Ectodermal cell (in vitro differentiated cells): ENCODE measurements around the gene ORAI3.

Experiments used
- H3K27ac ChIP-seq: 2 replicates; pipeline ENCODE4 v1.7.0; 2013; ENCODE audit warnings: mild to moderate bottlenecking, low read depth, low read length; ENCODE audit not compliant: insufficient read depth, poor library complexity, severe bottlenecking
- H3K27me3 ChIP-seq: 2 replicates; pipeline ENCODE4 v1.7.0; 2013; ENCODE audit warnings: mild to moderate bottlenecking, low read length; ENCODE audit not compliant: insufficient read depth, control insufficient read depth, poor library complexity, severe bottlenecking
- H3K36me3 ChIP-seq: one replicate; pipeline ENCODE4 v1.7.0; 2013; ENCODE audit warnings: low read length; ENCODE audit not compliant: control insufficient read depth, insufficient read depth
- H3K4me1 ChIP-seq: one replicate; pipeline ENCODE4 v1.7.0; 2013; ENCODE audit warnings: low read length; ENCODE audit not compliant: control insufficient read depth, insufficient read depth
- H3K4me3 ChIP-seq: 2 replicates; pipeline ENCODE4 v1.7.0; 2013; ENCODE audit warnings: low read depth, low read length, control low read depth; ENCODE audit not compliant: insufficient read depth
- H3K9me3 ChIP-seq: 2 replicates; pipeline ENCODE4 v1.7.0; 2013; ENCODE audit warnings: mild to moderate bottlenecking, low read length, moderate library complexity; ENCODE audit not compliant: control insufficient read depth
- WGBS, 2 experiments: methylation state at CpG; one replicate each; pipeline ENCODE4 v1.1.7; 2013; ENCODE audit warnings: missing lambda C conversion rate in 2 of 2; 5-methylcytosine and 5-hydroxymethylcytosine counted together

The ORAI3 gene

GRCh38 chr16:30992276-30992780, 43.5 kb downstream of the ORAI3 start:
- whole genome bisulfite sequencing, 2 experiments = 94 to 95% methylated on average over 20 to 21 of the region's 21 CpGs
- no peaks in the 10 kb centered on the region for H3K36me3 ChIP-seq
- no peak overlapping the region for H3K4me3 ChIP-seq
- peaks cover 16% of the 10 kb centered on the region for H3K27me3 ChIP-seq
- no peaks in the 10 kb centered on the region for H3K9me3 ChIP-seq
- no peak overlapping the region for H3K27ac ChIP-seq
- H3K4me1 ChIP-seq = peaks cover 8% of the 10 kb centered on the region

GRCh38 chr16:30992931-30993816, 44.3 kb downstream of the ORAI3 start:
- Histone ChIP-seq H3K27ac (no peak overlapping the region), H3K4me1 (peaks cover 8% of the 10 kb centered on the region), H3K4me3 (no peak overlapping the region), H3K36me3 (no peaks in the 10 kb centered on the region), H3K27me3 (peaks cover 24% of the 10 kb centered on the region), H3K9me3 (no peaks in the 10 kb centered on the region)
- 92 to 94% methylated on average over 29 of the region's 29 CpGs for WGBS, 2 experiments

- 84 to 85% methylated on average over 11 of the region's 11 CpGs for WGBS, 2 experiments
- H3K36me3 ChIP-seq = no peaks in the 10 kb centered on the region
- no peaks in the 10 kb centered on the region for H3K9me3 ChIP-seq
- no peak overlapping the region for H3K4me3 ChIP-seq
- H3K4me1 ChIP-seq = peaks cover 8% of the 10 kb centered on the region
- H3K27ac ChIP-seq = no peak overlapping the region
- H3K27me3 ChIP-seq = peaks cover 31% of the 10 kb centered on the region
Observed at GRCh38 chr16:30995927-30996323, 47.1 kb downstream of the ORAI3 start.

GRCh38 chr16:30996324-30996984, 47.6 kb downstream of the ORAI3 start:
- H3K9me3 ChIP-seq = no peaks in the 10 kb centered on the region
- peaks cover 31% of the 10 kb centered on the region for H3K27me3 ChIP-seq
- H3K36me3 ChIP-seq = no peaks in the 10 kb centered on the region
- H3K27ac ChIP-seq = no peak overlapping the region
- H3K4me3 ChIP-seq = peak overlapping the region; percentile 37
- WGBS, 2 experiments = 27 to 29% methylated on average over 23 of the region's 23 CpGs
- H3K4me1 ChIP-seq = peaks cover 8% of the 10 kb centered on the region

- Histone ChIP-seq H3K36me3 (no peaks in the 10 kb centered on the region), H3K4me3 (peak overlapping the region; percentile 37), H3K9me3 (no peaks in the 10 kb centered on the region), H3K27me3 (peaks cover 31% of the 10 kb centered on the region), H3K4me1 (peaks cover 8% of the 10 kb centered on the region), H3K27ac (no peak overlapping the region)
- 1 to 2% methylated on average over 60 of the region's 60 CpGs for WGBS, 2 experiments
Observed at GRCh38 chr16:30996985-30997724, 48.3 kb downstream of the ORAI3 start.

GRCh38 chr16:30997725-30998711, 49.1 kb downstream of the ORAI3 start:
- 51 to 55% methylated on average over 21 of the region's 21 CpGs for WGBS, 2 experiments
- H3K9me3 ChIP-seq = no peaks in the 10 kb centered on the region
- H3K4me1 ChIP-seq = peaks cover 8% of the 10 kb centered on the region
- H3K36me3 ChIP-seq = no peaks in the 10 kb centered on the region
- peaks cover 31% of the 10 kb centered on the region for H3K27me3 ChIP-seq
- no peak overlapping the region for H3K27ac ChIP-seq
- H3K4me3 ChIP-seq = peak overlapping the region; percentile 37

GRCh38 chr16:30998852-30999761, 50.2 kb downstream of the ORAI3 start:
- H3K4me1 ChIP-seq = peaks cover 8% of the 10 kb centered on the region
- H3K27ac ChIP-seq = no peak overlapping the region
- peaks cover 31% of the 10 kb centered on the region for H3K27me3 ChIP-seq
- H3K9me3 ChIP-seq = no peaks in the 10 kb centered on the region
- H3K4me3 ChIP-seq = no peak overlapping the region
- WGBS, 2 experiments = 87 to 92% methylated on average over 6 of the region's 6 CpGs
- no peaks in the 10 kb centered on the region for H3K36me3 ChIP-seq

- WGBS, 2 experiments = 91 to 93% methylated on average over 19 of the region's 19 CpGs
- Histone ChIP-seq H3K4me1 (peaks cover 8% of the 10 kb centered on the region), H3K9me3 (no peaks in the 10 kb centered on the region), H3K27me3 (peaks cover 30% of the 10 kb centered on the region), H3K36me3 (no peaks in the 10 kb centered on the region), H3K27ac (no peak overlapping the region), H3K4me3 (no peak overlapping the region)
Observed at GRCh38 chr16:31000671-31001382, 52.0 kb downstream of the ORAI3 start.
